A673 (cell line): ENCODE data around the gene TESPA1.

ENCODE experiments used
- EZH2 ChIP-seq: fragments of 200-600 bp; sonication (generic); IDR thresholded peaks from 2 replicates; pipeline ENCODE4 v1.6.1; 2017; ENCODE audit warnings: borderline replicate concordance, low read depth, mild to moderate bottlenecking, mixed read lengths, antibody characterized with exemption, low read length; ENCODE audit not compliant: poor library complexity, severe bottlenecking
- TF ChIP-seq, protein P1 (sequence below): fragments of 300-800, 200-600 bp; sonication (generic); conservative IDR thresholded peaks from 2 replicates; pipeline ENCODE4 v1.5.1; 2017; ENCODE audit warnings: low read depth, mild to moderate bottlenecking, antibody characterized with exemption, low read length, moderate library complexity, mixed read lengths

DNA sequence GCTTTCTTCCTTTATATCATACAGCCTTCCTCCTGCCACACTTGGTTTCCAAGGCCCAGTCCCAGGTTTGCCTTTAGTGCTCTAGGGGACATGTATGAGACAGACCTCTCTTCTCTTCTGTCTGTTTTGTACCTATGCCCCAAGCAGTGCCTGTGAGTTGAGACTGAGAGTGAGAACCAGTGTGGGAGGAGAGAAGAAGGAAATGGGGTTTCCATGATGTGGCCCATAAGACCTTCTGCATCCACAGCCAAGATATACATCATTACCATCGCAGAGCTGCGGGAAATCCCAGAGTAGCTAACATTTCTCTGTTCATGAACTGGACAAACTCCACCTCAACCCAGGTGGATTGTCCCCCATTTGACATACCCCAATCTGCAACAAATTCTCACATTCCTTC lies 2.8 kb downstream of the TESPA1 start:
- TF ChIP-seq EZH2: no peak
- TF ChIP-seq, protein P1, sequence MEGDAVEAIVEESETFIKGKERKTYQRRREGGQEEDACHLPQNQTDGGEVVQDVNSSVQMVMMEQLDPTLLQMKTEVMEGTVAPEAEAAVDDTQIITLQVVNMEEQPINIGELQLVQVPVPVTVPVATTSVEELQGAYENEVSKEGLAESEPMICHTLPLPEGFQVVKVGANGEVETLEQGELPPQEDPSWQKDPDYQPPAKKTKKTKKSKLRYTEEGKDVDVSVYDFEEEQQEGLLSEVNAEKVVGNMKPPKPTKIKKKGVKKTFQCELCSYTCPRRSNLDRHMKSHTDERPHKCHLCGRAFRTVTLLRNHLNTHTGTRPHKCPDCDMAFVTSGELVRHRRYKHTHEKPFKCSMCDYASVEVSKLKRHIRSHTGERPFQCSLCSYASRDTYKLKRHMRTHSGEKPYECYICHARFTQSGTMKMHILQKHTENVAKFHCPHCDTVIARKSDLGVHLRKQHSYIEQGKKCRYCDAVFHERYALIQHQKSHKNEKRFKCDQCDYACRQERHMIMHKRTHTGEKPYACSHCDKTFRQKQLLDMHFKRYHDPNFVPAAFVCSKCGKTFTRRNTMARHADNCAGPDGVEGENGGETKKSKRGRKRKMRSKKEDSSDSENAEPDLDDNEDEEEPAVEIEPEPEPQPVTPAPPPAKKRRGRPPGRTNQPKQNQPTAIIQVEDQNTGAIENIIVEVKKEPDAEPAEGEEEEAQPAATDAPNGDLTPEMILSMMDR: no peak
